K562 (cell line): ENCODE measurements around the gene CRABP1. TPM values are rescaled to one million over a fixed set of nuclear protein-coding genes. Genes with fewer than 3 reads are reported as not detected.

Experiments used
- E2F6 ChIP-seq, 2 experiments: IDR thresholded peaks; 2 replicates each; pipeline ENCODE4 v1.6.1; 2011; ENCODE audit warnings: borderline replicate concordance in 1 of 2, control low read depth in 1 of 2, low read depth in 1 of 2, low read length in 1 of 2, mild to moderate bottlenecking in 1 of 2, mixed read lengths in 1 of 2, moderate library complexity in 1 of 2; ENCODE audit not compliant: insufficient read depth in 1 of 2, insufficient read length in 1 of 2, poor library complexity in 1 of 2, severe bottlenecking in 1 of 2; ENCODE audit errors: extremely low read depth in 1 of 2
- REST ChIP-seq, 2 experiments: fragments of 450-650 bp; formaldehyde crosslinking in 1 of 2; IDR thresholded peaks; 2 replicates each; pipeline versions ENCODE4 v1.4.0 to v1.6.1; 2014 to 2020; ENCODE audit warnings: mild to moderate bottlenecking in 2 of 2, borderline replicate concordance in 1 of 2, low read depth in 1 of 2
- ZNF354B ChIP-seq: fragments of 250-450 bp; sonication (Bioruptor Pico); IDR thresholded peaks from 2 replicates; pipeline ENCODE4 v1.4.0; 2020
- polyA plus RNA-seq, 8 experiments: library from polyadenylated mRNA; depleted of rRNA in 4 of 8; stranded (reverse) in 5 of 8; unstranded in 3 of 8; fragments of >200 nt; fragmentation: Nextera tagmentation in 2 of 8; fragmentation: Illumina TruSeq in 1 of 8; extraction: Ambion mirVana in 2 of 8; extraction: Trizol in 1 of 8; gene quantifications; 2 replicates each; pipeline versions ENCODE4 v1.2.1 to v1.2.3, GENCODE V29; 2011 to 2014; ENCODE audit warnings: inconsistent platforms in 1 of 8, missing spikeins in 1 of 8
- total RNA-seq, 7 experiments: library from RNA; depleted of rRNA in 6 of 7; stranded (reverse); fragments of >200 nt in 6 of 7; fragmentation: Illumina TruSeq in 2 of 7; extraction: Trizol in 2 of 7; gene quantifications; 2 replicates each; pipeline versions ENCODE4 v1.2.1 to v1.2.3, GENCODE V29; 2011 to 2021; ENCODE audit warnings: low replicate concordance in 1 of 7

CRABP1 gene
- total and polyA plus RNA-seq, 9 of the 15 experiments (the other 6 are each of a cell fraction or from before 2014, with no cell fraction given), result 0.60 TPM; not detected in 8

- peak in 1 of 2 experiments; percentile 4 for TF ChIP-seq E2F6 (IDR thresholded peaks at IDR 0.05; ENCODE audit: borderline replicate concordance in 1 of 2, extremely low read depth in 1 of 2, insufficient read depth in 1 of 2, insufficient read length in 1 of 2, low read depth in 1 of 2, low read length in 1 of 2, poor library complexity in 1 of 2, severe bottlenecking in 1 of 2)
- no peak for TF ChIP-seq ZNF354B (CRISPR knock-in tag)
- TF ChIP-seq REST (IDR thresholded peaks at IDR 0.05; ENCODE audit: borderline replicate concordance), result peak; percentile 32; the same call in 1 of the 2 replicates
- no peak for TF ChIP-seq REST (CRISPR knock-in tag; IDR thresholded peaks at IDR 0.05; ENCODE audit: low read depth)
These were observed 12.9 kb downstream of the CRABP1 start (continued) for GRCh38 chr15:78353093-78353492.
